D721Med (cell line): ENCODE measurements around the gene DNAJC17.

ENCODE experiments used
- DNase-seq: peaks from one replicate; pipeline ENCODE4 v3.0.0; 2011; ENCODE audit warnings: low spot score; ENCODE audit not compliant: insufficient read length
- FAIRE-seq: peaks from 2 replicates; lab custom pipeline; 2011; peaks lifted over from hg19 to GRCh38; lab: Jason Lieb, UNC
- CTCF ChIP-seq: IDR thresholded peaks from 2 replicates; pipeline ENCODE4 v1.5.1; 2012; ENCODE audit warnings: mild to moderate bottlenecking, control low read depth; ENCODE audit not compliant: insufficient read depth; ENCODE audit errors: missing control alignments

Gene DNAJC17

GRCh38 chr15:40792394-40792793, 14.9 kb downstream of the DNAJC17 start:
- TF ChIP-seq CTCF, result no peak
- FAIRE-seq (no peak), DNase-seq (no peak)

- no peak for TF ChIP-seq CTCF
- DNase-seq, result no peak
- no peak for FAIRE-seq
Observed at GRCh38 chr15:40790718-40791117, 16.6 kb downstream of the DNAJC17 start.

GRCh38 chr15:40789999-40790398, 17.3 kb downstream of the DNAJC17 start:
- FAIRE-seq, result no peak

GRCh38 chr15:40789119-40789518, 18.2 kb downstream of the DNAJC17 start:
- no peak for TF ChIP-seq CTCF
- DNase-seq, result no peak

More at GRCh38 chr15:40789999-40790398, 17.3 kb downstream of the DNAJC17 start:
- no peak for DNase-seq
- no peak for TF ChIP-seq CTCF

GRCh38 chr15:40787991-40788390, 19.3 kb downstream of the DNAJC17 start:
- TF ChIP-seq CTCF, result no peak
- no peak for DNase-seq
- no peak for FAIRE-seq

More at GRCh38 chr15:40789119-40789518, 18.2 kb downstream of the DNAJC17 start:
- no peak for FAIRE-seq

- no peak for DNase-seq
- TF ChIP-seq CTCF, result no peak
- FAIRE-seq, result no peak
Observed at GRCh38 chr15:40787344-40787841, 19.9 kb downstream of the DNAJC17 start.

GRCh38 chr15:40785814-40786213, 21.5 kb downstream of the DNAJC17 start:
- TF ChIP-seq CTCF, result no peak
- DNase-seq (no peak), FAIRE-seq (no peak)
